HepG2 (cell line): ENCODE data around the gene CR1.

ENCODE experiments used
- ZKSCAN1 ChIP-seq: fragments of 150-350 bp; IDR thresholded peaks from 2 replicates; pipeline ENCODE4 v1.6.1; 2014; ENCODE audit warnings: low read length
- TF ChIP-seq, protein P1 (sequence below), 2 experiments: IDR thresholded peaks; 2 replicates each; pipeline ENCODE4 v1.6.1; 2011 to 2012; ENCODE audit warnings: low read length in 2 of 2, borderline replicate concordance in 1 of 2, low read depth in 1 of 2, mild to moderate bottlenecking in 1 of 2, moderate library complexity in 1 of 2

DNA sequence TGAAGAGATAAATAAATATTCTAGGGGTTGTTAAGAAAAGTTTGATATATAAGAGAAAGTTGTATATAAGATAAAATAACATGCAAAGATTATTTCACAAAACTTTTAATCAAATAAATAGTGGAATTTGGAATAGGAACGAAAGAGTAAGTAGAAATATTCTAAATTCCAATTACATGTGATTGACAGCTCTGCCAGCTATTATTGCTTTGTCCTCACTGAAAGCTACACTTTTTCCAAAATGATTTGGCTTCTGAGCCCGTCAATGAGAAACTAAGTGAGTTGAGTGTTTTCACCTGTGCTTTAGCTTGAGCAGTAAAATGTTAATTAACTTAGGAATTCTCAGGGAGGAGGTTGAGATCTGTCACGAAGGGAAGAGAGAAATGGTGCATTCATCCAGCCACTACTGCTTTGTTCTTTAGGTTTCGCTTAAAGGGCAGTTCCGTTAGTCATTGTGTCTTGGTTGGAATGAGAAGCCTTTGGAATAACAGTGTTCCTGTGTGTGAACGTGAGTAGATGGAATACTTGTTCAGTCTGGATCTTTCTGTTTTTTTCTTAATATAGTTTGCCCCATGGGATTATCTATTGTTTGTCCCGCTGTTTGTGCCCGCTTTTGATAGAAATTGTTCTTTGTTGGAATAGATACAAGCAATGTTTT, 85.7 kb downstream of the CR1 start:
- no peak for TF ChIP-seq ZKSCAN1
- TF ChIP-seq, protein P1, sequence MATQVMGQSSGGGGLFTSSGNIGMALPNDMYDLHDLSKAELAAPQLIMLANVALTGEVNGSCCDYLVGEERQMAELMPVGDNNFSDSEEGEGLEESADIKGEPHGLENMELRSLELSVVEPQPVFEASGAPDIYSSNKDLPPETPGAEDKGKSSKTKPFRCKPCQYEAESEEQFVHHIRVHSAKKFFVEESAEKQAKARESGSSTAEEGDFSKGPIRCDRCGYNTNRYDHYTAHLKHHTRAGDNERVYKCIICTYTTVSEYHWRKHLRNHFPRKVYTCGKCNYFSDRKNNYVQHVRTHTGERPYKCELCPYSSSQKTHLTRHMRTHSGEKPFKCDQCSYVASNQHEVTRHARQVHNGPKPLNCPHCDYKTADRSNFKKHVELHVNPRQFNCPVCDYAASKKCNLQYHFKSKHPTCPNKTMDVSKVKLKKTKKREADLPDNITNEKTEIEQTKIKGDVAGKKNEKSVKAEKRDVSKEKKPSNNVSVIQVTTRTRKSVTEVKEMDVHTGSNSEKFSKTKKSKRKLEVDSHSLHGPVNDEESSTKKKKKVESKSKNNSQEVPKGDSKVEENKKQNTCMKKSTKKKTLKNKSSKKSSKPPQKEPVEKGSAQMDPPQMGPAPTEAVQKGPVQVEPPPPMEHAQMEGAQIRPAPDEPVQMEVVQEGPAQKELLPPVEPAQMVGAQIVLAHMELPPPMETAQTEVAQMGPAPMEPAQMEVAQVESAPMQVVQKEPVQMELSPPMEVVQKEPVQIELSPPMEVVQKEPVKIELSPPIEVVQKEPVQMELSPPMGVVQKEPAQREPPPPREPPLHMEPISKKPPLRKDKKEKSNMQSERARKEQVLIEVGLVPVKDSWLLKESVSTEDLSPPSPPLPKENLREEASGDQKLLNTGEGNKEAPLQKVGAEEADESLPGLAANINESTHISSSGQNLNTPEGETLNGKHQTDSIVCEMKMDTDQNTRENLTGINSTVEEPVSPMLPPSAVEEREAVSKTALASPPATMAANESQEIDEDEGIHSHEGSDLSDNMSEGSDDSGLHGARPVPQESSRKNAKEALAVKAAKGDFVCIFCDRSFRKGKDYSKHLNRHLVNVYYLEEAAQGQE (IDR thresholded peaks at IDR 0.05; ENCODE audit: borderline replicate concordance in 1 of 2, low read depth in 1 of 2, low read length in 2 of 2) = no peak
